Measurements from ENCODE around the gene POM121L2.

The POM121L2 gene

DNA sequence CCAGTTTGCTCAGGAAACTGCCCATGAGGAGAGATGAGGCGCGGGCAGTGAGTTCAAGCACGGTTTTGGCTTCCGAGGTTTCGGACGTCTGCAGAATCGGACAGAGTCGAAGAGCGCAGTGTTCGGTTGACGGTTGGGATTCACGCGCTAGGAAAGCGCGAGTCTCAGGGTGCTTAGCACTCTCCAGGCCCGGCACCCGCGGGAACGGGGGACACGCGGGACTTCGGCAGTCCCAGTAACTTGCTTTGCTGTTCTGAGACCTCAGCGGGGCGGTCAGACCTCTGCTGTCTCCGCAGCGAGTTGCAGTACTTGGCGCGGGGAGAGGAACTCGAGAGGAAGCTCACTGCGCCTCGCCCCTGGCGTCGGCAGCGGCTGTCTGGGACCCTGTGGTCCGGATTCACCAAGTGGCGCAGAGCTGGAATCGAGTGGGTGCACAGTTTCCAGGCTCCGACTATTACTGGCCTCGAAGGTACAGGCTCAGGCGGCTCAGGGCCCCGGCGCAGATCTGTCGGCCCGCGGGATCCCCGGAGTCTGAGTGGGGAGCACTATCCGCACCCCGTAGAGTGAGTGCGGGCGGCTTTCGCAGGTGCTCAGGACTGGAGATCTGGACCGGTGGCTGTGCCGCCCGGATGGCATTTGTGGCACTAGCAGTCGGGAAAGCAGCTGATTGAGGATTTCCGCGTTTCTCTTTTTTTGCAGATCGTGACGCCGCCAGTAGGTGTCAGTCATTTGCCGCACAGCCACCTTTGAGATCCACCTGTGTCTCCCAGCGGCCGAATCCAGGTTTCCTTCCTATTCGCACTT is at the start of gene POM121L2:
Gene POM121L2 (minus strand): TSS at position 128 of the 804 bp plus-strand sequence. CDS start 103 bp downstream, at position 25.
- Histone ChIP-seq H3K27ac (ENCODE audit: low read length) (no peak within 1 kb of the TSS), H3K4me3 (ENCODE audit: low read length) (peak within 1 kb of the TSS; percentile 60; the same call in 1 of the 2 replicates), H3K27me3 (ENCODE audit: control insufficient read depth, insufficient read depth, low read length) (peaks cover 19% of the 10 kb centered on the region)

DNA sequence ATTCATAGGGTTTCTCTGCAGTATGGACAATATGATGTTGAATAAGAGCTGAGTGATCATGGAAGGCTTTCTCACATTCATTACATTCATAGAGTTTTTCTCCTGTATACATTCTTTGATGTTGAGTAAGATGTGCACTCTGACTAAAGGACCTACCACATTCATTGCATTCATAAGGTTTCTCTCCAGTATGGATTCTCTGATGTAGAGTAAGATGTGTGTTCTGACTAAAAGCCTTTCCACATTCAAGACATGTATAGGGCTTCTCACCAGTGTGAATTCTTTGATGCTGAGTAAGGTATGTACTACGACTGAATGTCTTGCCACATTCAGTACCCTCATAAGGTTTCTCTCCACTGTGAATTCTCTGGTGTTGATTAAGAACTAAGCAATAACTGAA is 47.2 kb upstream of the POM121L2 start:
- no CpG with 5 or more reads among the region's 1 CpG for WGBS (ENCODE audit: insufficient coverage, insufficient read length)
- Histone ChIP-seq H3K27ac (ENCODE audit: low read length) (no peak overlapping the region), H3K9me3 (ENCODE audit: control insufficient read depth, insufficient read depth, low read length) (no peaks in the 10 kb centered on the region; the same call in 1 of the 2 replicates)

More for the DNA sequence above, at the start of gene POM121L2:
- no peak for DNase-seq (ENCODE audit: low read depth, low spot score)
- H3K4me1 ChIP-seq (ENCODE audit: control insufficient read depth, insufficient read depth, low read length): no peaks in the 10 kb centered on the region; the same call in 1 of the 2 replicates
- H3K9me3 ChIP-seq (ENCODE audit: control insufficient read depth, insufficient read depth, low read length): no peaks in the 10 kb centered on the region
- H3K36me3 ChIP-seq (ENCODE audit: control insufficient read depth, insufficient read depth, low read length): no peaks in the 10 kb centered on the region
- WGBS (ENCODE audit: insufficient coverage, insufficient read length): no CpG with 5 or more reads among the region's 64 CpGs

DNA sequence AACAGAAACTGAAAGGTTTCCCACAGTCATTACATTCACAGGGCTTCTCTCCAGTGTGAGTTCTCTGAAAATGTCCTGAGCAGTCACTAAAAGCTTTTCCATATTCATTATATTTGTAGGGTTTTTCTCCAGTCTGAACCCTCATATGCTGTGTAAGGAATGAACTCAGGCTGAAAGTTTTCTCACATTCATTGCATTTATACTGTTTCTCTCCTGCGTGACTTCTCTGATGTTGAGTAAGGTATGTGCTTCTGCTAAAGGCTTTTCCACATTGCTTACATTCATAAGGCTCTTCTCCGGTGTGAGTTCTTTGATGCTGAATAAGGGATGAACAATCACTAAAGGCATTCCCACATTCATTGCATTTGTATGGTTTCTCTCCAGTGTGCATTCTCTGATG is 46.7 kb upstream of the POM121L2 start:
- Histone ChIP-seq H3K4me3 (ENCODE audit: low read length) (no peak overlapping the region), H3K9me3 (ENCODE audit: control insufficient read depth, insufficient read depth, low read length) (no peaks in the 10 kb centered on the region; the same call in 1 of the 2 replicates), H3K27ac (ENCODE audit: low read length) (no peak overlapping the region), H3K36me3 (ENCODE audit: control insufficient read depth, insufficient read depth, low read length) (peaks cover 5% of the 10 kb centered on the region; the same call in 1 of the 2 replicates), H3K4me1 (ENCODE audit: control insufficient read depth, insufficient read depth, low read length) (no peaks in the 10 kb centered on the region), H3K27me3 (ENCODE audit: control insufficient read depth, insufficient read depth, low read length) (no peaks in the 10 kb centered on the region)
- no CpG with 5 or more reads among the region's 2 CpGs for WGBS (ENCODE audit: insufficient coverage, insufficient read length)
- no peak for DNase-seq (ENCODE audit: low read depth, low spot score)

More for the DNA sequence above, 47.2 kb upstream of the POM121L2 start:
- Histone ChIP-seq H3K36me3 (ENCODE audit: control insufficient read depth, insufficient read depth, low read length) (peaks cover 5% of the 10 kb centered on the region; the same call in 1 of the 2 replicates), H3K4me1 (ENCODE audit: control insufficient read depth, insufficient read depth, low read length) (no peaks in the 10 kb centered on the region), H3K27me3 (ENCODE audit: control insufficient read depth, insufficient read depth, low read length) (no peaks in the 10 kb centered on the region), H3K4me3 (ENCODE audit: low read length) (no peak overlapping the region)
- no peak for DNase-seq (ENCODE audit: low read depth, low spot score)

DNA sequence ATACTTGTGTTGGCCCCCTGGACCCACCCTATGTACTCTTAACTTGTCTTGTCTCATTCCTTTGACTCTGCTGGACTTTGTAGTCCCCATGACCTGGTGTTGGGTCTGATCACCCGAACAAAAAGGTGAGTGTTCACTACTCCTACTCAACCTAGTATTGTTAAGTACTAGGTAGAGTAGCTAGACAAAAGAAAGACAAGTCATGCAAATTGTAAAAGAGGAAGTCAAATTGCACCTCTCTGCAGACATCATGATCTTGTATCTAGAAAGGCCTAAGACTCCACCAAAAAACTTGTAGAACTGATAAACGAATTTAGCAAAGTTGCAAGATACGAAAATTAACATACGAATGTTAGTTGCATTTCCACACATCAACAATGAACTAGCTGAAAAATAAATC is 40.8 kb upstream of the POM121L2 start:
- Histone ChIP-seq H3K27me3 (ENCODE audit: control insufficient read depth, insufficient read depth, low read length) (no peaks in the 10 kb centered on the region), H3K4me1 (ENCODE audit: control insufficient read depth, insufficient read depth, low read length) (no peaks in the 10 kb centered on the region; the same call in 1 of the 2 replicates), H3K4me3 (ENCODE audit: low read length) (no peak overlapping the region), H3K9me3 (ENCODE audit: control insufficient read depth, insufficient read depth, low read length) (no peaks in the 10 kb centered on the region), H3K27ac (ENCODE audit: low read length) (no peak overlapping the region), H3K36me3 (ENCODE audit: control insufficient read depth, insufficient read depth, low read length) (no peaks in the 10 kb centered on the region)
- no CpG with 5 or more reads among the region's 4 CpGs for WGBS (ENCODE audit: insufficient coverage, insufficient read length)
- no peak for DNase-seq (ENCODE audit: low read depth, low spot score)

DNA sequence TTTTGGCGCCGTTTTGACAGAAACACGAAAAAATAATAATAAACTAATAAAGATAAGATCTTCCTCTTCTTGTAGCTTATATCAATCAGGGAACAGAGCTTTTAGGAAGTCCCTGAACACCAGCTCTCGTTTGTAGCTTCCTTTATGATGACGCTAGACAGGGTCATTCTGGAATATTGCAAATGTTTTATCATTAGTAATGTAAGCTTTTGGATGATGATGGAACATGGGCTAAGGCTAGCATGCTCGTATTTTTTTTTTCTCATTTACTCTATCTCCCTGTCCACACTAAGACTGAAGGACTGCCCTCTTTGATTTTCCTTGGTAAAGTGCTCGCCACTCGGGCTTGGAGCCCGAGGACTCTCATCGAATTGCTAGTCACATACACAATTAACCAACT is 22.1 kb upstream of the POM121L2 start:
- no peaks in the 10 kb centered on the region for H3K36me3 ChIP-seq (ENCODE audit: control insufficient read depth, insufficient read depth, low read length)
- no peaks in the 10 kb centered on the region for H3K9me3 ChIP-seq (ENCODE audit: control insufficient read depth, insufficient read depth, low read length)
- no peak for DNase-seq (ENCODE audit: low read depth, low spot score)
- WGBS (ENCODE audit: insufficient coverage, insufficient read length): no CpG with 5 or more reads among the region's 10 CpGs
- no peaks in the 10 kb centered on the region for H3K27me3 ChIP-seq (ENCODE audit: control insufficient read depth, insufficient read depth, low read length)
- H3K4me1 ChIP-seq (ENCODE audit: control insufficient read depth, insufficient read depth, low read length): no peaks in the 10 kb centered on the region
- H3K27ac ChIP-seq (ENCODE audit: low read length): no peak overlapping the region
- H3K4me3 ChIP-seq (ENCODE audit: low read length): no peak overlapping the region

DNA sequence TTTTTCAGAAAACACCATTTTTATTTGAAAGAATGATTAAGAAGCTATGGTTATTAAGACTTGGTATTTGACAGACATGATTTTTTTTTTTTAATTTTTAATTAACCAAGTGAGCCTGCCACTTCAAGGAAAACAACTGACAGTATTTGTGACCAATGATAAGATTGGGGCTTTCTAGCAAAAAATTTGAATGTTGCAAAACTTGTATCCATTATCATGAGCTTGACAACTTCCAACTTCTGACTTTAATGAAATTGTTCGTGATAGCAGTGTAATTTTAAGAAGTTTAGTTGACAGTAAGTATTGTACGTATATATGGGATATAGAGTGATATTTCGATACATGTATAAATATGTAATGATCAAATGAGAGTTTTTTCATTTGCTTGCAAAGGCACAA is 21.6 kb upstream of the POM121L2 start:
- no peak for DNase-seq (ENCODE audit: low read depth, low spot score)
- 100% methylated on average over 3 of the region's 3 CpGs for WGBS (ENCODE audit: insufficient coverage, insufficient read length)
- H3K27me3 ChIP-seq (ENCODE audit: control insufficient read depth, insufficient read depth, low read length): no peaks in the 10 kb centered on the region
- H3K36me3 ChIP-seq (ENCODE audit: control insufficient read depth, insufficient read depth, low read length): no peaks in the 10 kb centered on the region
- no peak overlapping the region for H3K27ac ChIP-seq (ENCODE audit: low read length)
- H3K4me3 ChIP-seq (ENCODE audit: low read length): peak overlapping the region; percentile 98; the same call in 1 of the 2 replicates
- H3K4me1 ChIP-seq (ENCODE audit: control insufficient read depth, insufficient read depth, low read length): no peaks in the 10 kb centered on the region
- H3K9me3 ChIP-seq (ENCODE audit: control insufficient read depth, insufficient read depth, low read length): no peaks in the 10 kb centered on the region

DNA sequence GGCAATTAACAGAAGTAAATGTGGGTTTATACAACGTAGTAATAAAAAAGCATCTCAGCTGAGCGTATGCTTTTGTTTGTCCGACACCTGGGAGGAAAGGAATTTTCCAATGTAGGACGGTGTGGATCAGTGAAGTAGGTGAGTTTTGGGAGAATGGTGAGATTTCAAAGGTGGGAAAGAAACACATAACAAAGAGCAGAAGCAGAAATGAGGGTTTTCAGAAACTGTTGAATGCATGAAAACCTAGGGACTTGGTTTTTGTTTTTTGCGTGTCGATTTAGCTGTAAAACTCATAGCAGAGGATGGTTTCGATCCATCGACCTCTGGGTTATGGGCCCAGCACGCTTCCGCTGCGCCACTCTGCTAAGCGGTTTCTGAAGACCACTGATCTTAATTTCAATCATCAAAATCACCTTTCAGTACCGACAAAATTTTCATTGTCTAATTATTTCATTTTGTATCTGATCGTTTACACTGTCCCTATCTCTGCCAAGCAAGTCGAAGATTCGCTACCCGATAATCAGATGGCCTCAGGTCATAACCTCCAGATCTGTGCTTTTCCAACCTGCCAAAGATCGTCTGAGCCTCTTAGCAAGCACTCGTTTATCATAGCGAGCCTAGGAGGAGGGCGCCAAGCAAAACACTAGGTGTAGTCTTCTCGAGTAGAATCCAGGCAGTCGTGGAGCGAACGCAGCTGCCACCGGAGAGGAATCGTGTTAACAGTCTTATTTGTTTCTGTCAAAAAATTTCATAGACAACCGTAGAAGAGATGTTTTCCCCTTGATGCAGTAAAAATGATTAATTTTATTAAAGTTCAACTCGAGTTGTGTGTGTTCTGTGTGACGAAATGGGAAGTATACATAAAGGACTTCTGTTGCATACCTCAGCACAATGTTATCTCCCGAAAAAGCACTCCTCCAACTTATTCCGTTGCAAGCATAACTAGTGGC is 20.9 kb upstream of the POM121L2 start:
- Histone ChIP-seq H3K9me3 (ENCODE audit: control insufficient read depth, insufficient read depth, low read length) (no peaks in the 10 kb centered on the region), H3K27ac (ENCODE audit: low read length) (no peak overlapping the region), H3K4me1 (ENCODE audit: control insufficient read depth, insufficient read depth, low read length) (no peaks in the 10 kb centered on the region), H3K4me3 (ENCODE audit: low read length) (peak overlapping the region; percentile 98), H3K27me3 (ENCODE audit: control insufficient read depth, insufficient read depth, low read length) (no peaks in the 10 kb centered on the region), H3K36me3 (ENCODE audit: control insufficient read depth, insufficient read depth, low read length) (no peaks in the 10 kb centered on the region)
- no CpG with 5 or more reads among the region's 32 CpGs for WGBS (ENCODE audit: insufficient coverage, insufficient read length)
- peak; percentile 35 for DNase-seq (ENCODE audit: low read depth, low spot score)

DNA sequence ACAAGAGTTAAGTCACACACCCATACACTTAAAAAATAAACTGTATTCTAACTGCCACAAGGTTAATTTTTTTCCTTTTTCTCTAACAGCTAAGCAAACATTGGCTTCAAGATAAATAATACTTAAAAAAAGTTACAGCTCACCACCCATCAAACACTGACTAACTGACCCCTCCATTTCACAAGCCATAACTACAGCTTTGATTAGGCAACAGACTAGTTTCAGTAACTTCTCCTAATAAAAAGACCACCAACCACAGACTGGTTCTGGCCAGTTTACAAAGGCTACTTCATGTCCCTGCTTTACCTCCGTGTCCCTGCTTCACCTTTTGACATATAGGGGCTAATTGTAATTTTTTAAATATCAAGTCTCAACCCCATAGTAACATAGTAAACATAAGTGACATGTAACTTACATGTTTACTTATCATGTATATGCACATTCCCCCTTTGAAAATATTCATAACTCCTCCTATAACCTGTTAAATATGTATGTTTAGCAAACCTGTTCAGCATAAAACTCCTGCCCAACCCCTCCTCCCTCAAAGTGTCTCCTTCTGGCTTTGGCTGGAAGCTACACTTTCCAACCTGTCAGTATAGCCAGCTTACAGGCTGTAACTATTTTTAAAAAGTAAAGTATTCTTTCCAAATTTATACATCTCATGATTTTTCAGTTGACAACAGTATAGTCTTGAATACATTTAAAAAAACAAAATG is 15.1 kb upstream of the POM121L2 start:
- H3K27ac ChIP-seq (ENCODE audit: low read length): no peak overlapping the region
- H3K9me3 ChIP-seq (ENCODE audit: control insufficient read depth, insufficient read depth, low read length): no peaks in the 10 kb centered on the region
- no peak for DNase-seq (ENCODE audit: low read depth, low spot score)
- H3K4me1 ChIP-seq (ENCODE audit: control insufficient read depth, insufficient read depth, low read length): no peaks in the 10 kb centered on the region
- no CpG with 5 or more reads among the region's 1 CpG for WGBS (ENCODE audit: insufficient coverage, insufficient read length)
- no peaks in the 10 kb centered on the region for H3K27me3 ChIP-seq (ENCODE audit: control insufficient read depth, insufficient read depth, low read length)
- no peaks in the 10 kb centered on the region for H3K36me3 ChIP-seq (ENCODE audit: control insufficient read depth, insufficient read depth, low read length)
- no peak overlapping the region for H3K4me3 ChIP-seq (ENCODE audit: low read length)

DNA sequence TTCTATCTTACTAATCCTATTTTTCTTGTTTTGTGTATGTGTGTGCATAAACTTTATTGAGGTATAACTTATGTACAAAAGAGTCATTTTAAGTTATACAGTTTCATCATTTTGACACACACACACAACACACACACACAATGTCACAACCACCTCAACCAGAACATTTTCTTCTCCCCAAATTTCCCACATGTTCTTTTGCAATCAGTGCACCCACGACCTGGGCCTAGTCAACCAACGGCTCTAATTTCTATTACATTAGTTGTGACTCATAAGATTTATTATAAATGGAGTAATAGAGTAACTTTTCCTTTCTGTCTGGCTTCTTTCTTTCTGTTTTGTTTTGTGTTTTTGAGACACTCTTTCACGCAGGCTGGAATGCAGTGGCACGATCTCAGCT is 9.8 kb upstream of the POM121L2 start:
- Histone ChIP-seq H3K9me3 (ENCODE audit: control insufficient read depth, insufficient read depth, low read length) (no peaks in the 10 kb centered on the region), H3K4me3 (ENCODE audit: low read length) (no peak overlapping the region), H3K27ac (ENCODE audit: low read length) (no peak overlapping the region), H3K36me3 (ENCODE audit: control insufficient read depth, insufficient read depth, low read length) (no peaks in the 10 kb centered on the region), H3K4me1 (ENCODE audit: control insufficient read depth, insufficient read depth, low read length) (no peaks in the 10 kb centered on the region), H3K27me3 (ENCODE audit: control insufficient read depth, insufficient read depth, low read length) (no peaks in the 10 kb centered on the region)
- no CpG with 5 or more reads among the region's 4 CpGs for WGBS (ENCODE audit: insufficient coverage, insufficient read length)
- no peak for DNase-seq (ENCODE audit: low read depth, low spot score)

DNA sequence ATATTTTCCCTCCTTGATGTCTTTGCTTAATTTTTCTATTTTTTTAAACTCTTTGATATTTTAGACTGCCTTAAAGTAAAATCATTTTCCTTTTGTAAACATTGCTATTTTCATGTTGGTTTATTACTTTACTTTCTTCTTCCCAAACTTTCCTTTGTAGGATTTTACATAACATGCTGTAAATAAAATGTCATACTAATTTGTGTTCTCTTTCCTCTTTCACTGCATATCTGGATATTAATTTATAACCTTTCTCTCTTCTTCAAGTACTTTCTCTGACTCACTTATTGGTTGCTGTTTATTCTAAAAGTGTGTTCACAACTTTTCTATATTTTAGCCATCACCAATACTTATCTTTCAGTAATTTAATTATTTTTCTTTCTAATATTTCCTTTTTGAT is 9.3 kb upstream of the POM121L2 start:
- Histone ChIP-seq H3K9me3 (ENCODE audit: control insufficient read depth, insufficient read depth, low read length) (no peaks in the 10 kb centered on the region), H3K4me1 (ENCODE audit: control insufficient read depth, insufficient read depth, low read length) (no peaks in the 10 kb centered on the region), H3K4me3 (ENCODE audit: low read length) (no peak overlapping the region), H3K27me3 (ENCODE audit: control insufficient read depth, insufficient read depth, low read length) (no peaks in the 10 kb centered on the region), H3K27ac (ENCODE audit: low read length) (no peak overlapping the region), H3K36me3 (ENCODE audit: control insufficient read depth, insufficient read depth, low read length) (no peaks in the 10 kb centered on the region)
- DNase-seq (ENCODE audit: low read depth, low spot score): no peak

Measured in iPS DF 6.9 (cell line).